ENCODE measurements around the gene NPFFR1.
A peak's percentile ranks its signal among the peaks of the same experiment; 100 is the strongest.
"Not testable (repeated sequence)": the region's sequence is repeated elsewhere in the genome, so short reads cannot be mapped to it uniquely, and the experiment has no call there.

Gene NPFFR1

GRCh38 chr10:70268376-70268775 is 15.4 kb downstream of the NPFFR1 start:
- no peak for DNase-seq
- in situ Hi-C loops (cut with HindIII; ENCODE audit: low pct_ligation_motif_present, low pct_unique_long_range_greater_than_20kb, low sequenced_read_pairs): no loop called here

GRCh38 chr10:70267161-70267933 is 16.5 kb downstream of the NPFFR1 start:
- in situ Hi-C loops (cut with HindIII; ENCODE audit: low pct_ligation_motif_present, low pct_unique_long_range_greater_than_20kb, low sequenced_read_pairs): no loop called here
- DNase-seq: peak; percentile 81

GRCh38 chr10:70266701-70267100 is 17.1 kb downstream of the NPFFR1 start:
- in situ Hi-C loops (cut with HindIII; ENCODE audit: low pct_ligation_motif_present, low pct_unique_long_range_greater_than_20kb, low sequenced_read_pairs): no loop called here
- DNase-seq: no peak

- no peak for DNase-seq
These were observed 17.7 kb downstream of the NPFFR1 start for GRCh38 chr10:70266056-70266455.

GRCh38 chr10:70265032-70265689 is 18.6 kb downstream of the NPFFR1 start:
- in situ Hi-C loops (cut with HindIII; ENCODE audit: low pct_ligation_motif_present, low pct_unique_long_range_greater_than_20kb, low sequenced_read_pairs): no loop called here

More at GRCh38 chr10:70266056-70266455, 17.7 kb downstream of the NPFFR1 start:
- in situ Hi-C loops (cut with HindIII; ENCODE audit: low pct_ligation_motif_present, low pct_unique_long_range_greater_than_20kb, low sequenced_read_pairs): no loop called here

GRCh38 chr10:70260734-70261133 is 23.1 kb downstream of the NPFFR1 start:
- no peak for DNase-seq
- in situ Hi-C loops (cut with HindIII; ENCODE audit: low pct_ligation_motif_present, low pct_unique_long_range_greater_than_20kb, low sequenced_read_pairs): no loop called here

More at GRCh38 chr10:70265032-70265689, 18.6 kb downstream of the NPFFR1 start:
- DNase-seq: peak; percentile 26

GRCh38 chr10:70260259-70260658 is 23.5 kb downstream of the NPFFR1 start:
- in situ Hi-C loops (cut with HindIII; ENCODE audit: low pct_ligation_motif_present, low pct_unique_long_range_greater_than_20kb, low sequenced_read_pairs): no loop called here
- no peak for DNase-seq

GRCh38 chr10:70258216-70258615 is 25.6 kb downstream of the NPFFR1 start:
- DNase-seq: no peak
- in situ Hi-C loops (cut with HindIII; ENCODE audit: low pct_ligation_motif_present, low pct_unique_long_range_greater_than_20kb, low sequenced_read_pairs): no loop called here

- in situ Hi-C loops (cut with HindIII; ENCODE audit: low pct_ligation_motif_present, low pct_unique_long_range_greater_than_20kb, low sequenced_read_pairs): not testable (repeated sequence)
These were observed 26.0 kb downstream of the NPFFR1 start for GRCh38 chr10:70257816-70258215.

GRCh38 chr10:70256463-70256862 is 27.3 kb downstream of the NPFFR1 start:
- in situ Hi-C loops (cut with HindIII; ENCODE audit: low pct_ligation_motif_present, low pct_unique_long_range_greater_than_20kb, low sequenced_read_pairs): no loop called here
- no peak for DNase-seq

More at GRCh38 chr10:70257816-70258215, 26.0 kb downstream of the NPFFR1 start:
- not testable (repeated sequence) for DNase-seq

GRCh38 chr10:70255329-70256299 is 28.2 kb downstream of the NPFFR1 start:
- no peak for DNase-seq
- in situ Hi-C loops (cut with HindIII; ENCODE audit: low pct_ligation_motif_present, low pct_unique_long_range_greater_than_20kb, low sequenced_read_pairs): no loop called here

GRCh38 chr10:70254778-70255328 is 29.0 kb downstream of the NPFFR1 start:
- in situ Hi-C loops (cut with HindIII; ENCODE audit: low pct_ligation_motif_present, low pct_unique_long_range_greater_than_20kb, low sequenced_read_pairs): no loop called here
- DNase-seq: no peak

- in situ Hi-C loops (cut with HindIII; ENCODE audit: low pct_ligation_motif_present, low pct_unique_long_range_greater_than_20kb, low sequenced_read_pairs): no loop called here
These were observed 29.7 kb downstream of the NPFFR1 start for GRCh38 chr10:70253878-70254765.

GRCh38 chr10:70250961-70251680 is 32.7 kb downstream of the NPFFR1 start:
- in situ Hi-C loops (cut with HindIII; ENCODE audit: low pct_ligation_motif_present, low pct_unique_long_range_greater_than_20kb, low sequenced_read_pairs): no loop called here
- DNase-seq: no peak

More at GRCh38 chr10:70253878-70254765, 29.7 kb downstream of the NPFFR1 start:
- DNase-seq: no peak

GRCh38 chr10:70247360-70247759 is 36.4 kb downstream of the NPFFR1 start:
- in situ Hi-C loops (cut with HindIII; ENCODE audit: low pct_ligation_motif_present, low pct_unique_long_range_greater_than_20kb, low sequenced_read_pairs): no loop called here
- no peak for DNase-seq

- in situ Hi-C loops (cut with HindIII; ENCODE audit: low pct_ligation_motif_present, low pct_unique_long_range_greater_than_20kb, low sequenced_read_pairs): no loop called here
- DNase-seq: no peak
These were observed 42.7 kb downstream of the NPFFR1 start for GRCh38 chr10:70241081-70241480.

GRCh38 chr10:70239986-70240385 is 43.8 kb downstream of the NPFFR1 start:
- in situ Hi-C loops (cut with HindIII; ENCODE audit: low pct_ligation_motif_present, low pct_unique_long_range_greater_than_20kb, low sequenced_read_pairs): not testable (repeated sequence)

More at GRCh38 chr10:70239986-70240385, 43.8 kb downstream of the NPFFR1 start:
- not testable (repeated sequence) for DNase-seq

All from ACHN (cell line).